Endothelial cell of umbilical vein (primary cell): ENCODE measurements around the gene FAM76B. TPM values are rescaled to one million over a fixed set of nuclear protein-coding genes. Genes with fewer than 3 reads are reported as not detected.

ENCODE experiments used
- BruUV-seq: library from RNA; stranded (reverse); fragments of 400-500 nt; replicated peaks from 2 replicates; lab custom pipeline; 2021; lab: Mats Ljungman, UMichigan
- CTCF ChIA-PET: fragments of 300-600, 350-600 bp; sonication (Branson Sonifier 250); formaldehyde crosslinking; loops from one replicate; lab custom pipeline; 2021; ENCODE audit warnings: antibody characterized with exemption, inconsistent platforms; lab: Charles Lee
- POLR2A ChIA-PET: fragments of 300-600, 350-600 bp; sonication (Branson Sonifier 250); formaldehyde crosslinking; loops from one replicate; lab custom pipeline; 2021; ENCODE audit warnings: antibody characterized with exemption, inconsistent platforms; lab: Charles Lee
- DNase-seq: peaks from one replicate; pipeline ENCODE4 v3.0.0-alpha.2; 2011; ENCODE audit warnings: low read depth, low spot score
- FAIRE-seq: peaks from 2 replicates; lab custom pipeline; 2011; peaks lifted over from hg19 to GRCh38; lab: Jason Lieb, UNC
- H2AFZ ChIP-seq: 2 replicates; pipeline ENCODE4 v1.6.0; 2012; ENCODE audit warnings: low read depth, low read length, control low read depth, inconsistent platforms
- H3K27ac ChIP-seq: 2 replicates; pipeline ENCODE4 v1.5.1; 2011; ENCODE audit warnings: low read depth, mild to moderate bottlenecking, control low read depth, low read length, moderate library complexity; ENCODE audit not compliant: insufficient read depth
- H3K27me3 ChIP-seq, 2 experiments: 2 replicates each; pipeline versions ENCODE4 v1.6.0 to v1.6.1; 2011; ENCODE audit warnings: low read length in 2 of 2, mixed read lengths in 1 of 2; ENCODE audit not compliant: control insufficient read depth in 2 of 2, insufficient read depth in 2 of 2
- H3K36me3 ChIP-seq, 2 experiments: 2 replicates in 1 of 2; 3 replicates in 1 of 2; pipeline ENCODE4 v1.5.1; 2011; ENCODE audit warnings: low read length in 2 of 2, mild to moderate bottlenecking in 1 of 2, moderate library complexity in 1 of 2; ENCODE audit not compliant: control insufficient read depth in 2 of 2, insufficient read depth in 2 of 2; ENCODE audit errors: extremely low read depth in 1 of 2
- H3K4me1 ChIP-seq: 3 replicates; pipeline ENCODE4 v1.5.1; 2011; ENCODE audit warnings: mild to moderate bottlenecking, low read length; ENCODE audit not compliant: control insufficient read depth, insufficient read depth; ENCODE audit errors: extremely low read depth
- H3K4me2 ChIP-seq: 2 replicates; pipeline ENCODE4 v1.6.1; 2011; ENCODE audit warnings: low read length, control low read depth, mixed read lengths; ENCODE audit not compliant: insufficient read depth
- H3K4me3 ChIP-seq, 3 experiments: fragments of 200-600 bp in 1 of 3; sonication (generic), shearing (Covaris generic) in 1 of 3; replicated peaks in 1 of 3; 2 replicates each; pipeline ENCODE4 v1.5.1; 2011 to 2016; ENCODE audit warnings: control low read depth in 3 of 3, low read length in 3 of 3, mild to moderate bottlenecking in 2 of 3, inconsistent platforms in 1 of 3, low read depth in 1 of 3, moderate library complexity in 1 of 3; ENCODE audit not compliant: insufficient read depth in 1 of 3
- H3K79me2 ChIP-seq: 2 replicates; pipeline ENCODE4 v1.6.0; 2012; ENCODE audit warnings: low read length, inconsistent platforms; ENCODE audit not compliant: control insufficient read depth, insufficient read depth
- H3K9ac ChIP-seq: replicated peaks from 2 replicates; pipeline ENCODE3; 2011; ENCODE audit warnings: low read length, control low read depth; ENCODE audit not compliant: insufficient read depth; ENCODE audit errors: extremely low read depth
- H3K9me1 ChIP-seq: replicated peaks from 3 replicates; pipeline ENCODE4 v1.6.0; 2011; ENCODE audit warnings: mild to moderate bottlenecking, low read length; ENCODE audit not compliant: control insufficient read depth, insufficient read depth; ENCODE audit errors: extremely low read depth
- H3K9me3 ChIP-seq: replicated peaks from 2 replicates; pipeline ENCODE4 v1.5.1; 2012; ENCODE audit warnings: low read length, inconsistent platforms; ENCODE audit not compliant: control insufficient read depth, insufficient read depth
- H4K20me1 ChIP-seq: replicated peaks from 2 replicates; pipeline ENCODE3; 2011; ENCODE audit warnings: mild to moderate bottlenecking, low read length; ENCODE audit not compliant: control insufficient read depth, insufficient read depth; ENCODE audit errors: extremely low read depth
- EZH2 ChIP-seq: IDR thresholded peaks from 2 replicates; pipeline ENCODE4 v1.6.1; 2012; ENCODE audit warnings: borderline replicate concordance, low read depth, mild to moderate bottlenecking, moderate library complexity, low read length, inconsistent platforms; ENCODE audit not compliant: severe bottlenecking
- FOS ChIP-seq: IDR thresholded peaks from 2 replicates; pipeline ENCODE4 v1.6.1; 2011; ENCODE audit warnings: mild to moderate bottlenecking, low read length, moderate library complexity, borderline replicate concordance; ENCODE audit not compliant: insufficient read depth
- GATA2 ChIP-seq: IDR thresholded peaks from 2 replicates; pipeline ENCODE4 v1.7.0; 2011; ENCODE audit warnings: low read depth, mild to moderate bottlenecking, moderate library complexity, mixed read lengths, low read length; ENCODE audit not compliant: insufficient read length, insufficient read depth
- JUN ChIP-seq: IDR thresholded peaks from 2 replicates; pipeline ENCODE4 v1.6.1; 2011; ENCODE audit warnings: borderline replicate concordance, low read depth; ENCODE audit not compliant: insufficient read length, insufficient read depth
- MAX ChIP-seq: IDR thresholded peaks from 2 replicates; pipeline ENCODE4 v1.6.1; 2011; ENCODE audit not compliant: insufficient read depth, insufficient read length
- MYC ChIP-seq: IDR thresholded peaks from one replicate; pipeline ENCODE4 v1.6.1; 2011; ENCODE audit warnings: mild to moderate bottlenecking, low read depth, low read length
- POLR2A ChIP-seq: IDR thresholded peaks from 2 replicates; pipeline ENCODE4 v1.6.1; 2012; ENCODE audit warnings: low read depth, mild to moderate bottlenecking, control low read depth, low read length
- POLR2AphosphoS5 ChIP-seq: IDR thresholded peaks from 2 replicates; pipeline ENCODE4 v1.6.1; 2012; ENCODE audit warnings: low read depth, mild to moderate bottlenecking, control low read depth, low read length, moderate library complexity; ENCODE audit not compliant: insufficient read depth
- dilution Hi-C: fragments of 300-500 bp; cut with MboI; formaldehyde crosslinking; loops from one replicate; pipeline ENCODE4 v1.15.0; 2019; ENCODE audit warnings: low sequenced_read_pairs; ENCODE audit not compliant: extremely low pct_ligation_motif_present
- intact Hi-C: fragments of 100-400 bp; cut with micrococcal nuclease; formaldehyde crosslinking; loops from one replicate; pipeline ENCODE4 v1.10.0; 2022
- polyA plus RNA-seq, 4 experiments: library from polyadenylated mRNA; depleted of rRNA in 3 of 4; stranded (reverse) in 3 of 4; unstranded in 1 of 4; fragments of >200 nt; gene quantifications; 2 replicates each; pipeline versions ENCODE4 v1.2.1 to v1.2.3, GENCODE V29; 2011 to 2012; ENCODE audit warnings: missing spikeins in 1 of 4
- total RNA-seq: library from RNA; stranded (reverse); gene quantifications from 2 replicates; pipeline ENCODE4 v1.2.3, GENCODE V29; 2021
- TF ChIP-seq, protein P1 (sequence below), 2 donors: IDR thresholded peaks; 1 replicate in 1 of 2; 2 replicates in 1 of 2; pipeline ENCODE4 v1.5.1; 2011; ENCODE audit warnings: low read length in 2 of 2, mild to moderate bottlenecking in 2 of 2, moderate library complexity in 2 of 2, control low read depth in 1 of 2, inconsistent platforms in 1 of 2, low read depth in 1 of 2; ENCODE audit not compliant: insufficient read depth in 1 of 2; ENCODE audit errors: extremely low read depth in 1 of 2

Gene FAM76B
- total and polyA plus RNA-seq, 2 donors (not counting 3 experiments of a cell fraction or from before 2014, with no cell fraction given), result 6.7 to 25.7 TPM

DNA sequence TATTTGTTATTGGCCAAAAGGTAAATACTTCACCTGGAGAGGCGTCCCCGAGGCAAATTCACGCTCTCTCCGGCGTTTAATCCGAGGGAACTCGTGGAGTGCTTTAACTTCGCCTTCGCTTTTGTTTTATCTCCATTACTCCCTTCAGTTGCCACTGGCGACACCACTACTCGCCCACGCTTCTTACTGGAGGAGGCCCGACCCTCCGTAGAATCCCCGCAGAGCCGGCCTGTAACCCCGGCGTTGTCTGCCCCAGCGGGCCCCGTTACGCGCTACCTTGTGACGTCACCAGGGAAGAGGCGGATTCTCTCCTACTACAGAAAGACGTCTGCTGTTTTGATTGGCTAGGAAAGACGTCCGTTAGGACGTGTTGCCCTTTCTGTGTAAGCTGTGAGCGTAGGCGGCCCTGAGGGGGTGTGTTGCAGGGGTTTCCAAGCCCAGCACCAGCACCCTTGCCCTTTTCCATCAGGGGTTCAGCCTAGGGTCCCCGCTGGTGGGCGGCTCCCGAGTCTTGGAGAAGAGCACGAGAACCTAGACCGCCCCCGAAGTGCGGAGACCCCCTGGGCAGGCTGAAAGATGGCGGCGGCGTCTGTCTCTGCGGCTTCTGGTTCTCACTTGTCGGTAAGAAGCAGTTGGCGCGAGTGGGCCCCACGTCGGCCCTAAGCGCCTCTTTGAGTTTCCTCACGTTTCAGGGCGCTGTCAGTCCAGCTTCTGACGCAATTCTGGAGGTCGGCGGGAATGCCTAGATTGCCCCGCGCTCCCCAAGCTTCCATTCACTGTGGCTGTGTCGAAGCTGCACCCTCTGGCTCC lies 746 bp upstream of the FAM76B start, which contains the start of gene CEP57:
TSS of gene CEP57 (plus strand) at position 376 of the 810 bp plus-strand sequence. CDS start at position 577, 201 bp downstream.
- H3K79me2 ChIP-seq, result peaks cover 50% of the 10 kb centered on the region
- CTCF ChIA-PET, result interaction anchor here (0.8 to 7.1 kb wide), 13 partner anchors 9 to 641 kb away, joined by 3 to 40 read pairs (median 4); partner anchors contain the start of genes CCDC82, JRKL and MAML2
- TF ChIP-seq, protein P1, sequence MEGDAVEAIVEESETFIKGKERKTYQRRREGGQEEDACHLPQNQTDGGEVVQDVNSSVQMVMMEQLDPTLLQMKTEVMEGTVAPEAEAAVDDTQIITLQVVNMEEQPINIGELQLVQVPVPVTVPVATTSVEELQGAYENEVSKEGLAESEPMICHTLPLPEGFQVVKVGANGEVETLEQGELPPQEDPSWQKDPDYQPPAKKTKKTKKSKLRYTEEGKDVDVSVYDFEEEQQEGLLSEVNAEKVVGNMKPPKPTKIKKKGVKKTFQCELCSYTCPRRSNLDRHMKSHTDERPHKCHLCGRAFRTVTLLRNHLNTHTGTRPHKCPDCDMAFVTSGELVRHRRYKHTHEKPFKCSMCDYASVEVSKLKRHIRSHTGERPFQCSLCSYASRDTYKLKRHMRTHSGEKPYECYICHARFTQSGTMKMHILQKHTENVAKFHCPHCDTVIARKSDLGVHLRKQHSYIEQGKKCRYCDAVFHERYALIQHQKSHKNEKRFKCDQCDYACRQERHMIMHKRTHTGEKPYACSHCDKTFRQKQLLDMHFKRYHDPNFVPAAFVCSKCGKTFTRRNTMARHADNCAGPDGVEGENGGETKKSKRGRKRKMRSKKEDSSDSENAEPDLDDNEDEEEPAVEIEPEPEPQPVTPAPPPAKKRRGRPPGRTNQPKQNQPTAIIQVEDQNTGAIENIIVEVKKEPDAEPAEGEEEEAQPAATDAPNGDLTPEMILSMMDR (IDR thresholded peaks at IDR 0.05; ENCODE audit: extremely low read depth in 1 of 2, insufficient read depth in 1 of 2, low read depth in 1 of 2, low read length in 2 of 2), result no peak
- no peak for TF ChIP-seq MAX
- TF ChIP-seq EZH2, result no peak
- no peak for TF ChIP-seq MYC
- peak; percentile 5 for TF ChIP-seq POLR2AphosphoS5
- no peak for TF ChIP-seq FOS
- TF ChIP-seq JUN, result peak; percentile 35
- no peak for TF ChIP-seq GATA2
- TF ChIP-seq POLR2A, result peak; percentile 79
- FAIRE-seq (peak; percentile 82), DNase-seq (peak; percentile 97)
- H4K20me1 ChIP-seq, result no peaks in the 10 kb centered on the region
- dilution Hi-C loops, result no loop called here
- POLR2A ChIA-PET, result interaction anchor here (1.3 kb wide), 1 partner anchor 9 kb away, joined by 3 read pairs; no protein-coding TSS in a partner anchor
- H3K27me3 ChIP-seq, result no peaks in the 10 kb centered on the region
- intact Hi-C loops, result loop anchor here (1.0 to 2.0 kb wide), 4 partner anchors 134 to 817 kb away; partner anchors contain the start of genes CWC15, JRKL, KDM4D and MTMR2
- peak within 1 kb of the TSS; percentile 75 to 85 (median 84) for H3K4me3 ChIP-seq
- peaks cover 21% of the 10 kb centered on the region for H3K4me1 ChIP-seq
- H3K9me3 ChIP-seq, result no peaks in the 10 kb centered on the region
- H3K36me3 ChIP-seq, result peaks cover 4 to 7% of the 10 kb centered on the region in 2 experiments
- peak within 1 kb of the TSS; percentile 90 for H3K4me2 ChIP-seq
- H3K9me1 ChIP-seq, result no peaks in the 10 kb centered on the region
- H3K27ac ChIP-seq, result peak within 1 kb of the TSS; percentile 90
- TSS peak; percentile 53 for BruUV-seq
- peak within 1 kb of the TSS; percentile 88 for H3K9ac ChIP-seq
- peak within 1 kb of the TSS; percentile 88 for H2AFZ ChIP-seq
